Measurements from ENCODE around the gene MDFI. TPM values are rescaled to one million over a fixed set of nuclear protein-coding genes. Genes with fewer than 3 reads are reported as not detected.

Gene MDFI
- total and polyA plus RNA-seq, 2 experiments from 2014 or later, result 2.8 to 51.4 TPM

GRCh38 chr6:41677124-41677921 lies 39.1 kb downstream of the MDFI start (continued):
- TF ChIP-seq ETS1 (IDR thresholded peaks at IDR 0.05) (no peak), ZNF331 (CRISPR knock-in tag; IDR thresholded peaks at IDR 0.05; ENCODE audit: low read depth) (no peak), JUNB (IDR thresholded peaks at IDR 0.05; ENCODE audit: unreplicated experiment) (no peak), CTCF (conservative IDR thresholded peaks at IDR 0.05; ENCODE audit: low read depth in 2 of 2) (no peak), EZH2 (IDR thresholded peaks at IDR 0.05; ENCODE audit: low read depth, unreplicated experiment) (no peak), STAT1 (IDR thresholded peaks at IDR 0.05; ENCODE audit: unreplicated experiment) (no peak), NANOG (IDR thresholded peaks at IDR 0.05; ENCODE audit: borderline replicate concordance) (no peak), ZNF114 (CRISPR knock-in tag; IDR thresholded peaks at IDR 0.05) (no peak)
- TF ChIP-seq, protein P1, sequence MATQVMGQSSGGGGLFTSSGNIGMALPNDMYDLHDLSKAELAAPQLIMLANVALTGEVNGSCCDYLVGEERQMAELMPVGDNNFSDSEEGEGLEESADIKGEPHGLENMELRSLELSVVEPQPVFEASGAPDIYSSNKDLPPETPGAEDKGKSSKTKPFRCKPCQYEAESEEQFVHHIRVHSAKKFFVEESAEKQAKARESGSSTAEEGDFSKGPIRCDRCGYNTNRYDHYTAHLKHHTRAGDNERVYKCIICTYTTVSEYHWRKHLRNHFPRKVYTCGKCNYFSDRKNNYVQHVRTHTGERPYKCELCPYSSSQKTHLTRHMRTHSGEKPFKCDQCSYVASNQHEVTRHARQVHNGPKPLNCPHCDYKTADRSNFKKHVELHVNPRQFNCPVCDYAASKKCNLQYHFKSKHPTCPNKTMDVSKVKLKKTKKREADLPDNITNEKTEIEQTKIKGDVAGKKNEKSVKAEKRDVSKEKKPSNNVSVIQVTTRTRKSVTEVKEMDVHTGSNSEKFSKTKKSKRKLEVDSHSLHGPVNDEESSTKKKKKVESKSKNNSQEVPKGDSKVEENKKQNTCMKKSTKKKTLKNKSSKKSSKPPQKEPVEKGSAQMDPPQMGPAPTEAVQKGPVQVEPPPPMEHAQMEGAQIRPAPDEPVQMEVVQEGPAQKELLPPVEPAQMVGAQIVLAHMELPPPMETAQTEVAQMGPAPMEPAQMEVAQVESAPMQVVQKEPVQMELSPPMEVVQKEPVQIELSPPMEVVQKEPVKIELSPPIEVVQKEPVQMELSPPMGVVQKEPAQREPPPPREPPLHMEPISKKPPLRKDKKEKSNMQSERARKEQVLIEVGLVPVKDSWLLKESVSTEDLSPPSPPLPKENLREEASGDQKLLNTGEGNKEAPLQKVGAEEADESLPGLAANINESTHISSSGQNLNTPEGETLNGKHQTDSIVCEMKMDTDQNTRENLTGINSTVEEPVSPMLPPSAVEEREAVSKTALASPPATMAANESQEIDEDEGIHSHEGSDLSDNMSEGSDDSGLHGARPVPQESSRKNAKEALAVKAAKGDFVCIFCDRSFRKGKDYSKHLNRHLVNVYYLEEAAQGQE (IDR thresholded peaks at IDR 0.05; ENCODE audit: unreplicated experiment), result no peak

DNA sequence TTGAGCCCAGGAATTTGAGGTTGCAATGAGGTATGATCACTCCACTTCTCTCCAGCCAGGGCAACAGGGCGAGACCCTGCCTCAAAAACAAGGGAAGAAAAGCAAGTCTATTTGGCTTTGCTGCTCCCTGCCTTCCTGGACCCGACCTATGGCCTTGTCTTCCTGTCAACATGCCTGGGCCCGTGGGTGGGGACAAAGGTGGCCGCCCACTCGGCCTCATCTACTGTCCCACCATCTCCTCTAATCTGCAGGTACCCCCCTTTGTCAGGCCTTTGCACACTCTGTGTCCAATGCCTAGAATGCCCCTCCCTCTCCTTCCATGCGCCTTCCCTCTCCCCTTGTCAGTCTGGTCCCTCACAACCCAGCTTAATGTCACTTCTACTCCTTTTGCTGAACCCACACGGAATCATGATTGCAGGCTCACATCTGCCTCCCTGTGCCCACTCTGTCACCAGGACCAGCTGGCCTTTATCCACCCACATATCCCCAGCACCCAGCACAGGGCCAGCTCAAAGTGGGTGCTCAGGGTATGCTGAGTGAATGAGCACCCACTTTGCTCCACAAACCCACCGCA lies 40.3 kb downstream of the MDFI start:
- Histone ChIP-seq H3K27ac (ENCODE audit: low read depth) (no peak overlapping the region), H3K27me3 (ENCODE audit: insufficient read depth) (peaks cover 7% of the 10 kb centered on the region; the same call in 1 of the 2 replicates), H4K20me1 (replicated peaks; ENCODE audit: insufficient read depth) (no peaks in the 10 kb centered on the region), H3K9me2 (ENCODE audit: insufficient read depth) (no peaks in the 10 kb centered on the region), H3K36me3 (ENCODE audit: insufficient read depth) (no peaks in the 10 kb centered on the region), H3K79me2 (replicated peaks; ENCODE audit: insufficient read depth) (no peaks in the 10 kb centered on the region), H3F3A (replicated peaks; ENCODE audit: low read depth) (no peaks in the 10 kb centered on the region), H2AFZ (no peak overlapping the region), H3K4me1 (ENCODE audit: insufficient read depth) (peaks cover 28% of the 10 kb centered on the region), H3K4me2 (no peak overlapping the region), H3K4me3 (no peak overlapping the region)
- DNase-seq (ENCODE audit: low spot score), result no peak
- Mint-ChIP-seq H3K4me1 (peaks cover 42% of the 10 kb centered on the region), H3K27me3 (ENCODE audit: insufficient read depth, low read depth, poor library complexity) (peaks cover 21% of the 10 kb centered on the region), H3K9me3 (no peaks in the 10 kb centered on the region), H3K4me3 (no peak overlapping the region), H3K27ac (no peak overlapping the region), H3K36me3 (ENCODE audit: low read depth) (no peaks in the 10 kb centered on the region)
- ATAC-seq, result no peak
- TF ChIP-seq, protein P1 (IDR thresholded peaks at IDR 0.05; ENCODE audit: unreplicated experiment), result no peak
